Fibroblast of skin of right quadriceps (primary cell): Measurements from ENCODE around the gene PDE4D.

Experiments
- DNase-seq: peaks from one replicate; pipeline ENCODE4 v3.0.0-alpha.2; 2013

PDE4D gene

DNA sequence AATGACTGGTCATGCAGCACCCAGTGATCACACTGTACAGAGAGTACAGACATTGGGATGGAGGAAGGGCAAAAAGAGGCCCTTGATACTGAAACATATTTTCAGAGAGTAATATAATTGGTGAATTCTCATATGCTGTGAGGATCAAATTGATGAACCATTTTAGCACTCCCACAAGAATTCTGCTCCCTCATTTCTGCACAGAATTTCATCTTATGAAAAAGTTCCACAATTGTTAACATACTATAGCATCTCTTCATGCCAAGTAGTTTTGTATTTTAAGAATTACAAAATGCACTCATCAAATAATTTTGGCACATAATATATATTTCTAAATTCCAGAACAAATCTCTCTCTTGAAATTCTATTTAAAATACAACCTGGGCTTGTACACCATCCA is 351.2 kb downstream of the PDE4D start:
- DNase-seq = no peak

DNA sequence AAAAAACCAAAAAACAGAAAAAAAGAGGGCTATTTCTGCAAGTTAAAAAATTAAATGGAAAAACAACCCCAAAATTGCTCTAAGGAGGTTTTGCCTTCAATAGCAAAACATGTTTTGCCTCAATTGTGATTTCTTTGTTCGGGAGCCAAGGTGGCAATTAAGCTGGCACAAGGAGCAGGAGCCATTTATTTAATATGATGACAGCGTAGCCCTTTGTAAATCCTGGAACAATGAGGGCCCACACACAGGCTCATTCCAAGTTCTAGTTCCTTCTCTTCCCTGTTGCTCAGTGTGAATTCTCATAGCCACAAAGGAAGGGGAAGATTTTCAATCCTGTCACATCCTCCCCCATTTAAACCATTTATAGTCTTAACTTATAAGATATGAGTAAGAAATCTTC is 353.2 kb downstream of the PDE4D start:
- no peak for DNase-seq

DNA sequence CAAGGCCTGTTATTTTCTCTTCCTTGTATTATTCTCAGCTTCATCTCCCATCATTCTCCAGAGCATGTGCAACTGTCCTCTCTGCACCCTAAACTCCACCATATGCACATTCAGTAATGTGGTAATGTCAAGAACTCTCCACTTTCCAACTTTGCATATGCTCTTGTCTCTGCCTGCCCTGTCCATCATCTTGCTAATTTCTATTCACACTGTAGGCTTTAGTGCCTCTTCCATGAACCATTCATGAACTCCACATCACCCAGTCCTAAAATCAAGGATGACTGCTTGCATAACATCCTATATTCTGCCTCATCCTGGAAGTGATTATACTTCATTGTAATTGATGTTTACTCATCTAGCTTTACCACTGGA is 354.8 kb downstream of the PDE4D start:
- DNase-seq = no peak

DNA sequence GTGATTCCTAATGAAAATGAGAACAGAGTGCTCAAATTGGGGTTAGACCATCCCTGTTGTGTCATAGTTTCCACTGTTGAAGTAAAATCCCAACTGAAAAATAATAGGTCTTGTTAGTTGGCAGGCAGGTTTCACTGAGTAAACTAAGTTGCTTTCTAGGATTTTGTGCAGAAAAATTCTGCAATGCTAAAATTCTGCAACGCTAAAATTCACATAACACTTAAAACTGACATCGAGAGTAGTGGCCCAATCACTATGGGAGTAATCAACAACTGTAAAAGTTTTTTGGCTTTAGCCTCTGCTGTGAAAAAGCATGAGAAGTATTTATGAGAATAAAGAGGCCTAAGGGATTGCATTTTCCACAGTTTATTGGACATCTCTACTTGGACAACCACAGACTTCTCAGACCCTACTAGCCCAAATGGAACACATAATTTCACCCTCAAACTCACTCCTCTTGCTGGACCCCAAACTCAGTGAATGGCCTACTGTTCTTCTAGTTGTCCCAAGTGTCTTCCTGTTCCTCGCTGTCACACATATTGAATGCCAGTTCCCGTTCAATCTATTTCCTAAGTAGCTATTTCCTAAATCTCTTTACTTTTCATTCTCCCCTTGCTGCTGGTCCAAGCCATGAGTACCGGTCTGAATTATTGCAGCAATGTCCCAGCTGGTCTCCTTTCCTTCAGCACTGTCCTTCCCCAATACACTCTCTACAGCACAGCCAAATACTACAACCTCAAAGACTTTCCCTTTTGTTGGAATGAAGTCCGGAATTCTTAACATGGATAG is 355.4 kb downstream of the PDE4D start:
- no peak for DNase-seq

DNA sequence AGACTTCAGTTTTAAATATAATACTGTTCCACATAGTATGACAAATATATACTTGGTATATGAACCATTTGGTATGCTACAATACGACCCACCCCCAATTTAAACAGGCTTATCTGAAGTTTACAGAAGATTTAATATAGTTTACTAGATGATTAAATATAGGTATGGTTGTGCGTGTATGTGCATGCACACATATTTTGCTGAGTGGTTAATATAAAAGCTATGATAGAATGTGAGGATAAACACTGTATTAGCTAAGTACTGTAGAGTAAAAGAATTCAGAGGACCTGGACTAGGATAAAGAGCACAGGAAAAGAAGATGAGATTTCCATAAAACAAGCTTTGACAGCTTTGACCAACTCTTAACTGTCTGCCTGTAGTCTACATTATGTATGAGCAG is 356.7 kb downstream of the PDE4D start:
- no peak for DNase-seq

DNA sequence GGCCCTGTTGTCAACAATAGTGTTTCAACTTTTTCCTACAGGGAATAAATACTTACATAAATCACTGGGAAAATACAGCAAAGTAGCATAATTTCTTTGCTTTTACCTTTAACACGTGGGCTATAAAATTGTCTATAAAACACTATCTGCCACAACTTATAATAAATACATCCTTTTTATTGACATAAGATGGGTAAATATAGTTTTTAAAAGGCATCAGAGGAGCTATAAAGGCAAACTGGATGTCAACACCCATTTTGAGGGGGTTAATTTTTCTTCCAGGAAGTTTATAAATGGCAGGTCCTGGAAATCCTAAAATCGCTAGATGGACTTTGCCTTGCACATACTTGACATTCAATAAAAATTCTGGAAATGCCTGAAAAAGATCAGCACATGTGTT is 358.0 kb downstream of the PDE4D start:
- DNase-seq = no peak

DNA sequence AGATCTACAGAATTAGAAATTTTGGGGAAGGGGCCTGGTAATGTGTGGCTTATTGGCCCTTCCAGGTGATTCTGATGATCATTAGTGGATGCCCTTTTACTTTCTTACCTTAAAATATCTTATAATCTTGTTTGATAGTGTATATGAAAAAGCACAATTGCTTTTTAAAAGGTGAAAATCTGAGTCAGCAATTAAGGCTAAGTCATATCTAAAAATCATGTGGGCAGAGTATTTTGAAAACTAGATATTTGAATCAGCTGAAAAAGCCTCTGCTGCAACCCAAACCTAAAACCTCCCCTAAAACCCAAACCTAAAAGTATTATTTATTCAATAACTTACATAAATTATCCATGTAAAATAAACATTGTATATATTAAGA is 359.8 kb downstream of the PDE4D start:
- DNase-seq = no peak

DNA sequence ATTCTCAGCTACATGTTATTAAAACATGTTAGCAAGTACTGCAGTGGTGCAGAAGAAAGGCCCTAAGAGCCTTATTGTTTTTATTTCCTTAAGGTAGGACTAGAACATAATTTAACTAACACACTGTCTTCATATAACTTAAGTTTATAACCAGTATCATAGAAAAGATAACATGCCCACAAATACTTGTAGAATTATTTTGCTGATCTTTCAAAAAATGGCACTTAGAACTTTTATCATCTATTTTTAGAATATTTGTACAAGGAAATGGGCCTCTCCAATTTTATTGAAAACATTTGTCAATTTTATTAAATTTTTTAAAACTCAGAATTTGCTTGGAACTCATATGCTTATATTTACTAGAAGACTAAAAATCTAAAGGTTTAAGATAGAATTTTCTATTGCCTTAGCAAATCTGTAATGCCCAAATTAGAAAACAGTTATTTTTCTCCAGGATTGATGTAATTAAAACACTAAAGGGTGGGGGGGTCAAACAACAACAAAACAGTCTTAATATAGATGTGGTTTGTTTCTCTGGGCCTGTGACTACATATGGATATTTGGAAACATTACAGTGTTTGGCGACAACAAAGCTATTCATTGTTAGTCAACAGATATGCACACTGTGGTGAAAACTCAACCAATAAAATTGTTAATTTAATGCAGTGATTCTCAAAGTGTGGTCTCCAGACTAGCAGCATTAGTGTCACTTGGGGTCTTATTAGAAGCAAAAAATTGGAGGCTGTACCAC is 360.4 kb downstream of the PDE4D start:
- DNase-seq = no peak

DNA sequence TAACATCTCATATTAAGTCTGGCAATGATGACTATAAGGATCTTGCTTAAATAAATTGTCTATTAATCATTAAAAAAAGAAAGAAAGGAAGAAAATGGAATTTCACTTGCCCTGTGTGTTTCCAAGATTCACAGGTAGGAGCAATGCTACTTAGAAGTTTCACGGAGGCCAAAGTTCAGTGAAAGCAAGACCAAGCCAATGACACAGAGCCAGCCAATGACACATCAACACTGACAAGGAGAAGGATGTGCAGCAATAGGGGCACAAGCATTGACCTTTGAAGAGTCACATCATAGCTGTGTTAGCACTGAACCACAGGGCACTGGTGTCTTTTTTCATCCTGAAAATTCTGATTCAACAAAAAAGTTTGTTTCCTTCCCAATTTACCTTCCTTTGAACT is 364.3 kb downstream of the PDE4D start:
- no peak for DNase-seq

DNA sequence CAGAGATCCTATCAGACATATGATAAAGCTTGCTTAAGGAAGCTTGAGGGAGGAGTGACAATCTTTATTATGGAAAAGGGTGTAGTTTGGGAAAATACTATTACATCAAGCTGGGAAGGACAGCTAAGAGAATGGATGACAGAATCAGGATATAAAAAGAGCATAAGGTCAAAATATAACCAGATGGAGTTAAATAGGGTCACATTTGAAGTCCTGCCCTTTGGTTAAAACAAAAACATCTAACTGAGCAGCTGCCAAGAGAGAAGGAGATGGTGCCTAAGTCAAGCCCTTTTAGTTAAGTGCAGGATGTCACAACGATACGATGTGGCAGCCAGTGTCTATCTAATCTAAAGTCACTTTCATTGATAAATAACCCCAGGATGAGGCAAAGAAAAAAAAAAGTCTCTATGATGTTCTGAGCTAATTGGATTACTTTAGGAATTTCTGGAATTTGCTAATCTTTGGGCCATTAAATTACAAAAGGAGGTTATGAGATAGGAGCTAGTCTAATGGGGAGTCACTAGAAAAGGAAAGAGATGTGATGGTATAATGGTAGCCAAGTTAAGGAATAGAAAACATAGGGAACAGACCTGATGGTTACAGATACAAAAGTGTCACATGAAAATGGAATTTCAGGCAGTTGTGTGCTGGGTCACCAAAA is 365.2 kb downstream of the PDE4D start:
- DNase-seq = no peak

DNA sequence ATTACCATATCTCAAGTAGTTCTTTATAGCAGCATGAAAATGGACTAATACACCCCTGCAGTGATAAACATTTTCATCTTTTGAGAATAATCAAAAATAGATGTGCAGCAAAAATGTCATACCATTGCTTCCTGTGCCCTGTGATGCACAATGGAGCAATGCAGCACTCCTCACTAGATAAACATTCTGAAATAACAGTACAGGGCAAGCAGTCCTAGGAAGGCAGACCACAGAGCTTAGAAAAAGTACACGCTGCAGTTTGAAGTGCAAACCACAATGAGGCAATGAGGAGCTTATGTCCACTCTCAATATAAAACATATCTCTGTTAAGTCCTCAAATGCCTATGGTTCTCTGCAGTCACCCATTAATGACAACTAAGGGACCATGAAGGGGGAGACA is 367.6 kb downstream of the PDE4D start:
- DNase-seq = peak; percentile 59

DNA sequence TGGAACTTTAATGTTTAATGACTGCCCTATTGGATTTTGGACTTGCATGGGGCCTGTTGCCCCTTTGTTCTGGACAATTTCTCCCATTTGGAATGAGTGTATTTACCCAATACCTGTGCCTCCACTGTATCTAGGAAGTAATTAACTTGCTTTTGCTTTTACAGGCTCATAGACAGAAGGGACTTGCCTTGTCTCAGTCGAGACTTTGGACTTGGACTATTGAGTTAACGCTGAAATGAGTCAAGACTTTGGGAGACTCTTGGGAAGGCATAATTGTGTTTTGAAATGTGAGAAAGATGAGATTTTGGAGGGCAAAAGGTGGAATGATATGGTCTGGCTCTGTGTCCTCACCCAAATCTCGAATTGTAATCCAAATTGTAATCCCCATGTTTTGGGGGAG is 368.2 kb downstream of the PDE4D start:
- DNase-seq = no peak

DNA sequence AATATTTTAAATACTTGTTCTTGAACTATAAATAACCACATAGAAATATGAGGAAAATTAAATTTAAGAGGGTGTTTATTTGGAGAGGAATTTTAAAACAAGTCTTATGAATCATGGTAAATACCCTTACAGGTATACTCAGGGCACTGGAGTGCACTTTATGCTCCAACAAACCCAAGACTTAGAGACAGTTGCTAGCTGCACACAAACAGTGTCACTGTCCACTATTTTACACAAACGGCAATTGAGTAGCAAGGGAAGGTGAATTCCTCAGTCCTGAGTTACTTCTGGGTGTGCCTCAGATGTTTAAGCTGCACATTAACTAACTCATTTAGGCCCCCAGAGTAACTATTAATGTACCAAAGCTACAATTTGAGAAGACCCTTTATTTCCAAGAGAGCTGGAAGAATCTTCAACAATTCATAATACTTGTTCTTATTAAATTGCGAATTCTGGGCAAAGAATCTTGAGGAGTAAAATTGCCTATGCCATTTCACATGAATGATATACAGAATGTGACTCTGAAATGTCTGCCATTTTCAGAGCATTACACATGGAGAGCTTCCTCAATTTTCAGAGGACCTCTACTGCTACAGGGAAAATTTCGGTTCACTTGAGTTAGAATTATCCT is 371.2 kb downstream of the PDE4D start:
- DNase-seq = no peak

DNA sequence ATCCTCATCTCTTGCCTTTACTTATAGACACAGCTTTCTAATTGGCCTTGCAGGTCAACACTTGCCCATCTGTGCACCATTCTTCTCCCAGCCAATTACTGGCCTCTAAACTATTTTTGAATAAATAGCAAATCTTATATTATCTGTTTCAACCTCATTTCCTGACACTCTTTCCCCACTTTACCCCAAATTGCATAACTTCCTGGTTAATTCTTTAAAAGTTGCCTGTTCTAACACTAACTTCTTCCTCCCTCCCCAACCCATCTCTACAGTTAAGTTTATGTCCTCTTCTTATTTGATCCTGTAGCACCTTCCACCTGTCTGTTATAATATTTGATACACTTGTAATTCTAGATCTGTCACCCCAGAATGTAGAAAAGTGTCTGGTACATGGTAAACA is 372.1 kb downstream of the PDE4D start:
- DNase-seq = no peak

DNA sequence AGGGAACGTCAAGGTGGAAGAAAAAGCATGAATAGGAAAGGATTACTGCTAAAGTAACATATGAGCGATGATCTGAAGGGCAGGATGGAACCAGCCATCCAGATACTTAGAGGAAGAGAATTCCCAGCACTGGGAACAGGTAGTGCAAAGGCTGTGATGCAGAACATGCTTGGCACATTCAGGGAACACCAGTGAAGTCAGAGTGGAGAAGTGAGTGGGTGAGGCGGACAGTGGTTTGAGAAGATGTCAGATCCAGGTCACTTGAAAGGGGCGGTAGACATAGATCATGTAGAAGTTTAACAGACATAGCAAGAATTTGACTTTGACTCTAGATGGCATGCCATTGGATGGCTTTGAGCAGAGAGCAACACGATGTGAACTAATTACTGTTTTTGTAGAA is 374.2 kb downstream of the PDE4D start:
- DNase-seq = no peak

DNA sequence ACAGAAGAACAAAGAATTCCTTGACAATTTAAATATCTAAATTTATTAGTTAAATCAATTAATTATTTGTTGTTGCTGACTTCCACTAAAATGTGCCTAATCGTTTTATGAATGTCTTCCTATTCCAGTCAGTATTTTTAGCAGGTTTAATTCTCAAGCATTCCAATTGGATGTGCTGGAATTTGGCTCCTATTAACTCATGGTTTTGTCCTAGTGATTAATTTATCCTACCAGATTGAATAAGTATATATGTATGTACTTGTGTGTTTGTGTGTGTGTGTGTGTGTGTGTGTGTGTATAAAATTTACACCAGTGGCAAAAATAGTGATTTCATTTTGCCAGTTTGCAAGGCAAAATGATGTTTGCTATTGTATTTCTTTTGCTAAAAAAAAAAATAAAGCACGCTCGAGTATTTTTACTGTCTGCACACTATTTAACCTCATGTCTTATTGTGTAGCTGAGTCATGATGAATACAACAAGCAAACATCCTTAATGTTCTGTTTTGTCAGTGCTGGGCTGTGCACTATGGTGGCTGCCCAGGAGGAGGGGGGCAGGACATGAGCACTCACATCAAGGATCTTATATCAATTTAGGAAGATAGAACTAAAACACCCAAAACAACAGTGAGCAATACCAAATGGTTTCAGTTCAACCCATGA is 375.5 kb downstream of the PDE4D start:
- peak; percentile 82 for DNase-seq

DNA sequence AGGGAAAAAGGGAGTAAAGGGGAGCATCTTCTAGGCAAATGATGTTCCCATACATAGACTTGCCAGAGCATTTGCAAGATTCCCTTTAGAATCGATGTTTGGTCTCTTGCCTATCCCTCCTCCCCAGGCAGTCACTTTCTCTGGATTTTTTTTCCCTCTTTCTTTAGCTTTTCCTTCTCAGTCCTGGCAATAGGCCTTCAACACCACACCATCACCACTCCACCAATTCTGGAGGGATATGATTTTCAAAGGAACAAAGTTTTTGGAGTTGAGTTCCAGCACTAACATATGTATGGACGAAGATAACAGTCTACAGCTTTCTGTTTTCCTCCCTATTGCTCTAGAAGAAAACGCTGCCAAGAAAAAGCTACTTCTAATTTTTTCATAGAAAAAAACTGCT is 377.4 kb downstream of the PDE4D start:
- no peak for DNase-seq

DNA sequence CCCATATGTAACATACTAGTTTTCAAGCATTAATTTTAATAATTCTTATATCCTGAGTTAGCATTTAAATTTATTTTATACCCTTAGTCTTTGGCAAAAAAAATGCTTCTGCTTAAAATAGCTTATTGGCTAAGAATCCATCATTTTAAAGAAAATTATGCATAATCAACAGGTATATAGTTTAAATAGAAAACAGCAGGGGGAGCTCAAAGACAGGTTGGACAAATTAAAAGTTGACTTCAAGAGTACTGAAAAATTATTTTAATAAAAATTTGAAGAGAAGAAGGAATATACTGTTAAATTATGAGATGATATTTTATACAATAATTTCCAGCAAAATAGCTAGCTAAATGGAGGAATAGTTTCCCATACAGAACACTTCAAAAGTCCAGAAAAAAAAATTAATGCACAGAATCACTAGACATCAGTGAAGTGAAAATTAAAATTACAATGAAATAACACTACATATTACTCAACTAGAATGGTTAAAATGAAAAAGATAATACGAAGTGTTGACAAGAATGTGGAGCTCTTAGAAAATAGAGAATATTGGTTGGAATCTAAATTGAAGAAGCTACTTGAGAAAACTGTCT is 387.1 kb downstream of the PDE4D start:
- DNase-seq = peak; percentile 18

DNA sequence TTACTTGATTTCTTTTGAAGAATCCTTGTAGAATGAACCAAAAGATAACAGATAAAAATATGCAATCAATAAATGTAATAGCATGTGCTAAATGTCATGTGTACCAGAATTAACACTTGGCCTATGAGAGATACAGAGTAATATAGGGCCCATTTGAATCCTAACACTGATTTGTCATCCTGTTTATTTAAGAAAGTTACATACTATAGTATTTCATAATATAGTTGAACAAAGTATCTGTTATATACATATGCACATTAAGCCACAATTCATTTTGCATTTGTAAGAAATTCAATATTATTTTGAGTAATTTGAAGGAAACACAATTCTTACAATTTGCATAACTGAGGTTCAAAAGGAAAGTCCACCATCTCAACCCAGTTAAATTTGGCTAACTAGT is 389.5 kb downstream of the PDE4D start:
- DNase-seq = no peak

DNA sequence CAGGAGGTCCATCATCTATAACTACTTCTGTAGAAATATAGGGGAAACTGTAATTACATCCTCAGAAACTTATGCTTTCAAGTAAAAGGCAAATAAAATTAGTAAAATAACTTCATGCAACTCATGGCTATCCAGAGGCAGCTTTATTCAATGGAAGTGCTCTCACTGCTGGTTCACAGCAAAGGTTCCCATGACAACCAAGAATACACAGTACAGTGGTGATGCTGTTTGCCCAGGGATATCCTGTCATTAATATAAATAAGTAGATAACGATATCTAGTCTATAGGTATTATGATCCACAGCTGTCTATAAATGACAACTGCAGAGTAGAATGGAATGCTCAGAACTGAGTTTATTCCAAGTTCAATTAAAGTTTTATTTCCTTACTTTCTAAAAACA is 390.3 kb downstream of the PDE4D start:
- no peak for DNase-seq

DNA sequence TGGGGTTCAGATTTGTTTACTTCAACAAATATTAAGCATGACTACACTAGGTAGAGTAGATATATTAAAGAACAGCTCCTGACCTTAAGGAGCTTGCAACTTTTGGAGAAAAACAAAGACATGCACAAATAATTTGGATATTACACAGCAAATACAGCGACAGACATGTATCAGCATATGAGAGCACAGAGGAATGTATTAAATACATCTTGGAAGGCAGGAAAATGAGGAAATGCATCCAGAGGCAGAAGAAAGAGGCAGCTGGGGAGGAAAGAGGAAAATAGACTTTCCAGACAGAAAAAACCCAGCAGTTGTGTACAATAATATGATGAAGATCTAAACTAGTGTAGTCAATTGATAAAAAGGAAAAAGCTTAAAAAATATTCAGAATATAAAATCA is 392.2 kb downstream of the PDE4D start:
- DNase-seq = no peak

DNA sequence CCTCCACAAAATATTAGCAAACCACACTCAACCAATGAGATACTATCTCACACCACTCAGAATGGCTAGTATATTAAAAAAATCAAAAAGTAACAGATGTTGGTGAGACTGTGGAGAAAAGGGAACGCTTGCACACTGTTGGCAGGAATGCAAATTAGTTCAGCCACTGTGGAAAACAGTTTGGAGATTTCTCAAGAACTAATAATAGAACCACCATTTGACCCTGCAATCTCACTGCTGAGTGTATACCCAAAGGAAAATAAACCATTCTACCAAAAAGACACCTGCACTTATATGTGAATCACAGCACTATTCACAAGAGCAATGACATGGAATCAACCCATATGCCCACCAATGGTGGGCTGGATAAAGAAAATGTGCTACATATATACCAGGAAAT is 393.5 kb downstream of the PDE4D start:
- no peak for DNase-seq

DNA sequence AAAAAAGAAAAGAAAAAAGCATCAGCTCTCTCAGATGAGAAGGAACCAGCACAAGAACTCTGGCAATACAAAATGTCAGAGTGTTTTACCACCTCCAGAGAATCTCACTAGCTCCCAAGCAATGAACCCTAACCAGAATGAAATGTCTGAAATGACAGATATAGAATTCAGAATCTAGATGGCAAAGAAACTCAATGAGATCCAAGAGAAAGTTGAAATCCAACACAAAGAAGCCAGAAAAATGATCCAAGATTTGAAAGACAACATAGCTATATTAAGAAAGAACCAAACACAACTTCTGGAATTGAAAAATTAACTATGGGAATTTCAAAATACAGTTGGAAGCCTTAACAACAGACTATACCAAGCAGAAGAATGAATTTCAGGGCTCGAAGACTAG is 396.3 kb downstream of the PDE4D start:
- no peak for DNase-seq
